Mesothelial cell of epicardium (in vitro differentiated cells): ENCODE results near the gene PTCD2. TPM values are rescaled to one million over a fixed set of nuclear protein-coding genes. Genes with fewer than 3 reads are reported as not detected.
"Not testable (repeated sequence)": the region's sequence is repeated elsewhere in the genome, so short reads cannot be mapped to it uniquely, and the experiment has no call there.

Experiments used
- DNase-seq, 2 experiments: peaks; one replicate each; pipeline ENCODE4 v3.0.0; 2021; ENCODE audit warnings: low spot score in 2 of 2; ENCODE audit not compliant: unreplicated experiment in 2 of 2
- H3K27ac Mint-ChIP-seq: 2 replicates; pipeline ENCODE4 v1.8.0; 2021; ENCODE audit warnings: mixed read lengths
- H3K27me3 Mint-ChIP-seq: 2 replicates; pipeline ENCODE4 v1.8.0; 2021; ENCODE audit warnings: low read depth, mixed read lengths
- H3K36me3 Mint-ChIP-seq: 2 replicates; pipeline ENCODE4 v1.8.0; 2021; ENCODE audit warnings: mixed read lengths
- H3K4me1 Mint-ChIP-seq: 2 replicates; pipeline ENCODE4 v1.8.0; 2021; ENCODE audit warnings: mixed read lengths
- H3K4me3 Mint-ChIP-seq: 2 replicates; pipeline ENCODE4 v1.8.0; 2021; ENCODE audit warnings: mild to moderate bottlenecking, moderate library complexity, mixed read lengths
- H3K9me3 Mint-ChIP-seq: 2 replicates; pipeline ENCODE4 v1.8.0; 2021; ENCODE audit warnings: mixed read lengths
- CTCF ChIP-seq: fragments of 200-600 bp; sonication (generic); IDR thresholded peaks from one replicate; pipeline ENCODE4 v1.5.0; 2021; ENCODE audit warnings: antibody characterized with exemption; ENCODE audit not compliant: unreplicated experiment
- total RNA-seq: library from RNA; stranded (reverse); gene quantifications from 3 replicates; pipeline ENCODE4 v1.2.1, GENCODE V29; 2021

PTCD2 gene
- total RNA-seq, 1 donor from 2014 or later = 12.2 TPM

GRCh38 chr5:72402959-72403628 lies 82.9 kb downstream of the PTCD2 start:
- H3K36me3 Mint-ChIP-seq = peaks cover 12% of the 10 kb centered on the region
- H3K4me3 Mint-ChIP-seq = no peak overlapping the region
- H3K27ac Mint-ChIP-seq = no peak overlapping the region
- H3K9me3 Mint-ChIP-seq = peaks cover 36% of the 10 kb centered on the region
- no peak for TF ChIP-seq CTCF
- H3K4me1 Mint-ChIP-seq = no peaks in the 10 kb centered on the region
- DNase-seq = no peak
- peaks cover 2% of the 10 kb centered on the region for H3K27me3 Mint-ChIP-seq

GRCh38 chr5:72404771-72405170 lies 84.6 kb downstream of the PTCD2 start:
- not testable (repeated sequence) for H3K27ac Mint-ChIP-seq, H3K4me3 Mint-ChIP-seq, H3K4me1 Mint-ChIP-seq, H3K27me3 Mint-ChIP-seq, DNase-seq
- peaks cover 32% of the 10 kb centered on the region for H3K9me3 Mint-ChIP-seq
- H3K36me3 Mint-ChIP-seq = peaks cover 12% of the 10 kb centered on the region

- Mint-ChIP-seq H3K4me1 (peaks cover 6% of the 10 kb centered on the region), H3K9me3 (peaks cover 14% of the 10 kb centered on the region), H3K27me3 (no peaks in the 10 kb centered on the region), H3K36me3 (peaks cover 4% of the 10 kb centered on the region), H3K4me3 (no peak overlapping the region), H3K27ac (no peak overlapping the region)
- TF ChIP-seq CTCF = no peak
- DNase-seq = no peak
Measured at GRCh38 chr5:72407078-72407477, 86.9 kb downstream of the PTCD2 start.

GRCh38 chr5:72407541-72407940 lies 87.4 kb downstream of the PTCD2 start:
- peaks cover 10% of the 10 kb centered on the region for H3K9me3 Mint-ChIP-seq
- DNase-seq = no peak
- H3K4me3 Mint-ChIP-seq = no peak overlapping the region
- no peak for TF ChIP-seq CTCF
- H3K27me3 Mint-ChIP-seq = no peaks in the 10 kb centered on the region
- H3K27ac Mint-ChIP-seq = no peak overlapping the region
- peaks cover 6% of the 10 kb centered on the region for H3K4me1 Mint-ChIP-seq
- H3K36me3 Mint-ChIP-seq = peaks cover 2% of the 10 kb centered on the region

GRCh38 chr5:72408127-72408526 lies 88.0 kb downstream of the PTCD2 start:
- Mint-ChIP-seq H3K36me3 (peaks cover 2% of the 10 kb centered on the region), H3K4me1 (peaks cover 6% of the 10 kb centered on the region), H3K4me3 (no peak overlapping the region), H3K27ac (no peak overlapping the region), H3K27me3 (no peaks in the 10 kb centered on the region), H3K9me3 (peaks cover 10% of the 10 kb centered on the region)
- no peak for DNase-seq
- TF ChIP-seq CTCF = no peak

- Mint-ChIP-seq H3K9me3 (peaks cover 10% of the 10 kb centered on the region), H3K27me3 (no peaks in the 10 kb centered on the region), H3K36me3 (peaks cover 2% of the 10 kb centered on the region), H3K4me1 (peaks cover 6% of the 10 kb centered on the region), H3K27ac (no peak overlapping the region), H3K4me3 (no peak overlapping the region)
- no peak for DNase-seq
- TF ChIP-seq CTCF = no peak
Measured at GRCh38 chr5:72408603-72409002, 88.4 kb downstream of the PTCD2 start.
